Psoas muscle (tissue), 8 donors: ENCODE results near the gene SUPT4H1. TPM values are rescaled to one million over a fixed set of nuclear protein-coding genes. Genes with fewer than 3 reads are reported as not detected.

ENCODE experiments used
- ATAC-seq, 4 donors: fragments of 200-7000 bp; cut with Tn5 transposase; one replicate each; pipeline ENCODE4 v1.9.1; 2020; ENCODE audit warnings: moderate library complexity in 3 of 4, mild to moderate bottlenecking in 2 of 4
- DNase-seq, 2 donors: peaks; one replicate each; pipeline ENCODE4 v3.0.0-alpha.2; 2020
- H3K27ac ChIP-seq: fragments of 200-600 bp; one replicate; pipeline ENCODE4 v1.8.0; 2022
- H3K27me3 ChIP-seq, 3 donors: fragments of 200-600 bp in 1 of 3; one replicate each; pipeline versions ENCODE4 v1.6.1 to v1.8.0; 2013 to 2022; ENCODE audit warnings: low read length in 2 of 3, mild to moderate bottlenecking in 2 of 3, moderate library complexity in 1 of 3; ENCODE audit not compliant: insufficient read depth in 3 of 3
- H3K36me3 ChIP-seq, 2 donors: fragments of 200-600 bp in 1 of 2; one replicate each; pipeline versions ENCODE4 v1.6.1 to v1.8.0; 2013 to 2022; ENCODE audit warnings: low read depth in 1 of 2, mild to moderate bottlenecking in 1 of 2, moderate library complexity in 1 of 2; ENCODE audit not compliant: insufficient read depth in 1 of 2
- H3K4me1 ChIP-seq: fragments of 200-600 bp; one replicate; pipeline ENCODE4 v1.8.0; 2022
- H3K4me3 ChIP-seq: fragments of 200-600 bp; one replicate; pipeline ENCODE4 v1.8.0; 2022; ENCODE audit warnings: mild to moderate bottlenecking
- H3K9me3 ChIP-seq: fragments of 200-600 bp; one replicate; pipeline ENCODE4 v1.8.0; 2022
- CTCF ChIP-seq: fragments of 200-600 bp; IDR thresholded peaks from one replicate; pipeline ENCODE4 v1.8.0; 2022; ENCODE audit warnings: antibody characterized with exemption
- WGBS, 3 donors: extraction: QIAGEN DNeasy Blood & Tissue Kit; methylation state at CpG; one replicate each; pipeline versions ENCODE4 v1.1.6 to v1.1.7; 2013; 5-methylcytosine and 5-hydroxymethylcytosine counted together
- intact Hi-C, 2 donors: fragments of 100-400 bp; cut with DNase I; formaldehyde crosslinking; loops; one replicate each; pipeline versions ENCODE4 v1.11.0 to v1.14.2; 2022
- polyA plus RNA-seq, 3 donors: library from polyadenylated mRNA; stranded (reverse); fragments of 200-250 nt; gene quantifications; one replicate each; pipeline ENCODE4 v1.2.3, GENCODE V29; 2013
- total RNA-seq, 4 donors: library from RNA; stranded (reverse); fragmentation: NEBNext Ultra II Directional in 2 of 4; extraction: Animal tissue kit (Norgen Biotek cat#: 25700) in 2 of 4; gene quantifications; one replicate each; pipeline versions ENCODE4 v1.2.1 to v1.2.4, GENCODE V29; 2021 to 2023
- donor health status: healthy with polysubstance abuse.
- donor health status: DM: no; HTN: no; CAD: no; lungs with moderate emphysema.
- donor health status: Bipolar disorder and iron deficiency.
- donor health status: healthy.
- donor health status: DM: yes; HTN: yes; CAD: no.
- donor health status: DM: no; HTN: no; CAD: no.
- donor health status: DM: no; HTN: no; CAD: no.
- donor health status: DM: yes; HTN: yes; CAD: no.

The SUPT4H1 gene
- total and polyA plus RNA-seq, 7 donors: 52.1 to 86.8 (median 58.2) TPM

GRCh38 chr17:58365980-58366595 is 14.1 kb upstream of the SUPT4H1 start:
- H3K27ac ChIP-seq: no peak overlapping the region
- DNase-seq (no peak), ATAC-seq (no peak)
- 66 to 69% (median 67%) methylated on average over 5 of the region's 5 CpGs for WGBS, 3 donors
- intact Hi-C loops: no loop called here
- H3K9me3 ChIP-seq: no peaks in the 10 kb centered on the region
- no peaks in the 10 kb centered on the region for H3K27me3 ChIP-seq
- no peaks in the 10 kb centered on the region for H3K4me1 ChIP-seq
- no peak overlapping the region for H3K4me3 ChIP-seq
- no peaks in the 10 kb centered on the region for H3K36me3 ChIP-seq
- no peak for TF ChIP-seq CTCF

- DNase-seq: no peak
- no peak for ATAC-seq
- no peaks in the 10 kb centered on the region for H3K27me3 ChIP-seq
- no peak overlapping the region for H3K4me3 ChIP-seq
- no peaks in the 10 kb centered on the region for H3K4me1 ChIP-seq
- H3K36me3 ChIP-seq: no peaks in the 10 kb centered on the region
- intact Hi-C loops: no loop called here
- no peaks in the 10 kb centered on the region for H3K9me3 ChIP-seq
- TF ChIP-seq CTCF: no peak
- no peak overlapping the region for H3K27ac ChIP-seq
Measured at GRCh38 chr17:58365185-58365979, 13.4 kb upstream of the SUPT4H1 start.

GRCh38 chr17:58364270-58364942 is 12.4 kb upstream of the SUPT4H1 start:
- H3K4me1 ChIP-seq: no peaks in the 10 kb centered on the region
- WGBS, 3 donors: 43 to 58% (median 57%) methylated on average over 7 of the region's 7 CpGs
- intact Hi-C loops: no loop called here
- no peaks in the 10 kb centered on the region for H3K27me3 ChIP-seq
- ATAC-seq (no peak), DNase-seq (no peak)
- no peak for TF ChIP-seq CTCF
- no peaks in the 10 kb centered on the region for H3K9me3 ChIP-seq
- H3K4me3 ChIP-seq: no peak overlapping the region
- H3K36me3 ChIP-seq: no peaks in the 10 kb centered on the region
- H3K27ac ChIP-seq: no peak overlapping the region

GRCh38 chr17:58363457-58364185 is 11.6 kb upstream of the SUPT4H1 start:
- intact Hi-C loops: no loop called here
- H3K4me1 ChIP-seq: no peaks in the 10 kb centered on the region
- DNase-seq (no peak), ATAC-seq (no peak)
- H3K4me3 ChIP-seq: no peak overlapping the region
- H3K9me3 ChIP-seq: no peaks in the 10 kb centered on the region
- no peak overlapping the region for H3K27ac ChIP-seq
- H3K36me3 ChIP-seq: no peaks in the 10 kb centered on the region
- H3K27me3 ChIP-seq: no peaks in the 10 kb centered on the region
- 71 to 77% (median 72%) methylated on average over 8 of the region's 8 CpGs for WGBS, 3 donors
- TF ChIP-seq CTCF: no peak
